AG09309 (cell line): ENCODE measurements around the gene PPP3CA.

Experiments used
- DNase-seq: peaks from one replicate; pipeline ENCODE4 v3.0.0-alpha.2; 2010; ENCODE audit warnings: low read depth
- H3K4me3 ChIP-seq: 2 replicates; pipeline ENCODE4 v1.5.1; 2011; ENCODE audit warnings: mild to moderate bottlenecking, low read depth, low read length, moderate library complexity; ENCODE audit not compliant: control insufficient read depth
- TF ChIP-seq, protein P1 (sequence below): IDR thresholded peaks from 2 replicates; pipeline ENCODE4 v1.5.1; 2011; ENCODE audit warnings: mild to moderate bottlenecking, low read depth, low read length, inconsistent platforms; ENCODE audit not compliant: insufficient read depth, control insufficient read depth; ENCODE audit errors: missing control alignments

PPP3CA gene

DNA sequence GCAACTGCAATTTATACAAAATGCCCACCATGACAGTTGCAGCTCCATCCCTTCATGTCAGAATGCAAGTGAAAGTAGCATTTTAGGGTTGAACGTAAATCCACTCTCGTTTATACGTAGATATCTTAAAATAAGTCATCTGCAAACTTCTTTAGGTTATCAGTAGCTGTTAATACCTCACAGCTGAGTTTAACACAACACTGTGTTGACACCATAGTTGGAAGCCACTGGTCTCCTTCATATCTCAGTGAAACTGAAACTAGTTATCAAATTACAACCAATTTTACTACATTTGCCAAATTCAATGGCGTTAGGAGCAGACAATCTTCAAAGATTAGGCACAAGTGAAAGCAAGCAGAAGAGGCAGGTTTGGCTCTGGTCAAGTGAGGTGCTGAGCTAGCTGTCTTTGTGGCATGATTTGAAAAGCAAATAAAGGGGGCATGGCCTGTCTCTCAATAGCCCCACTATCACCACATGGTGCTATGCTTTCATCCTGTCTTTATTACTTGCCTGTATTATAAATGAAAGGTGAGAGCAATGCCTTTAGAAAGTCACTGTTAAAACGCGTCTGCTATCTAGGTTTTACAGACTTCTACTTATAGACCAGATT, 12.3 kb downstream of the PPP3CA start:
- H3K4me3 ChIP-seq = no peak overlapping the region
- TF ChIP-seq, protein P1, sequence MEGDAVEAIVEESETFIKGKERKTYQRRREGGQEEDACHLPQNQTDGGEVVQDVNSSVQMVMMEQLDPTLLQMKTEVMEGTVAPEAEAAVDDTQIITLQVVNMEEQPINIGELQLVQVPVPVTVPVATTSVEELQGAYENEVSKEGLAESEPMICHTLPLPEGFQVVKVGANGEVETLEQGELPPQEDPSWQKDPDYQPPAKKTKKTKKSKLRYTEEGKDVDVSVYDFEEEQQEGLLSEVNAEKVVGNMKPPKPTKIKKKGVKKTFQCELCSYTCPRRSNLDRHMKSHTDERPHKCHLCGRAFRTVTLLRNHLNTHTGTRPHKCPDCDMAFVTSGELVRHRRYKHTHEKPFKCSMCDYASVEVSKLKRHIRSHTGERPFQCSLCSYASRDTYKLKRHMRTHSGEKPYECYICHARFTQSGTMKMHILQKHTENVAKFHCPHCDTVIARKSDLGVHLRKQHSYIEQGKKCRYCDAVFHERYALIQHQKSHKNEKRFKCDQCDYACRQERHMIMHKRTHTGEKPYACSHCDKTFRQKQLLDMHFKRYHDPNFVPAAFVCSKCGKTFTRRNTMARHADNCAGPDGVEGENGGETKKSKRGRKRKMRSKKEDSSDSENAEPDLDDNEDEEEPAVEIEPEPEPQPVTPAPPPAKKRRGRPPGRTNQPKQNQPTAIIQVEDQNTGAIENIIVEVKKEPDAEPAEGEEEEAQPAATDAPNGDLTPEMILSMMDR = no peak
- no peak for DNase-seq

DNA sequence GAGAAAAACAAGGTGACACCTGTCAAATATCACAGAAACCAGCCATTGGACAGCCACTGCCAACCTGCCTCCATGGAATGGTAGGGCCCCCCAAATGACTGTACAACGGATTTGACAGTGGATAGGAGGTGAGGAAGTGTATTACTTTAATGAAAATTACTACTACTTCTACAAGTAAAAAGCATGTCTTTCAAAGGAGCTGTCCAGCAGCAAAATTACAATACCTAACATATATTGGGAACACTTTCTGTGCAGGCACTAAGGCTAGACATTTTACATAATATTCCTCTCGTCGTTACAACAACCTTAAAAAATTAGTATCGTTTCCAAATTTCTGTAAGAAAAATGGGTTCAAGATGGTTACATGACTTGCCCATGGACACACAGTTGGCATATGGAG, 14.9 kb downstream of the PPP3CA start:
- no peak for DNase-seq
- TF ChIP-seq, protein P1 = no peak
- H3K4me3 ChIP-seq = no peak overlapping the region

DNA sequence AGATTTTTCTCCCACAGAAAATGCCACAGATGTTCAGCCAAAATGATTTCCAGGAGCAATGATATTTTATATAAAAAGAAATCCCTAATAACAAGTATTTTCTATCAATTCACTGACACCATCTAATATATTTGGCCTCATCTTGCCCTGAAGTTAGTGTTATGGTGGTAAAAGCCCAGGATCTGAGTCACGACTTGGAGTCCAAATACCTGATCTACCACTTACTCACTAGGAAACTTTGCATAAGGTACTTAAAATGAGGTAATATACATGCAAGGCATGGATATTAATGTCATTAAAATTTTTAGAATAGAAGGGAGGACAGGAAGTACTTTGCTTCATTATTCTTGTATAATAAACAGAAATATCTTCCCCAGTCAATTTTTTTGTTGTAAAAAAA, 16.3 kb downstream of the PPP3CA start:
- no peak overlapping the region for H3K4me3 ChIP-seq
- TF ChIP-seq, protein P1 = no peak
- DNase-seq = no peak

DNA sequence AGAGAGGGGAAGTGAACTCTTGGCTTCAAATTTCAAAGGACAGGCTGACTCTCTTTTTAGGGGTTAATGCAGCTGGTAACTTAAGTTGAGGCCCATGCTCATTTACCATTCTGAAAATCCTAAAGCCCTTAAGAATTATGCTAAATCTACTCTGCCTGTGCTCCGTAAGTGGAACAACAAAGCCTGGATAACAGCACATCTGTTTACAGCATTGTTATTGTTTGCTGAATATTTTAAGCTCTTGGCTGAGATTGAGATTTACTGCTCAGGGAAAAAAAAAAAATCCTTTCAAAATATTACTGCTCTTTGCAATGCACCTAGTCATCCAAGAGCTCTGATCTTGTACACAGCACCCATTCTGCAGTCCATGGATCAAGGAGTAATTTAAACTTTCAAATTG, 17.7 kb downstream of the PPP3CA start:
- no peak for DNase-seq
- no peak overlapping the region for H3K4me3 ChIP-seq
- TF ChIP-seq, protein P1 = no peak

DNA sequence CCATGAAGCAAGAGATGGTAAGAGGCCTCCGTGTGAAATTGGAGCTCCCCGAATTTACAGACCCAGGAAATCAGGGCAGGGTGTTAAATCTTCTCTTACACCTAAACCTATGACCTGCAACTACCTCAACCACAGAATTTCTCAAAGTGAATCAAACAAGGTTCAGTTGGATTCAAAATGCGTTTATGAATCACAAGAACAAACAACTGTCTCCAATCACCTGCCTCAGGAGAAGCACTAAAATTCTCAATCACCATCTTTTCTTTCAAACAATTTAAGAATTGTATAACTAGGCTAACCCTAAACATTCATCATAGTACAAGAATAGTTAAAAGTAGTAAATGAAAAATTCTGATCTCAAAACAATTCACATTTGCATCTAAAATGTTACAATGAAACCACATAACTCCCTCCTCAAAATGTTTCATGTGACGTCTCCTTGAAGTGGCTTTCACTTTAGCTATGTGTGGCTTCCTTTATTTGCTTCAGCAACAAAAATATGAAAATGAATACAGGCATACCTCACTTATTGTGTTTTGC, 19.2 kb downstream of the PPP3CA start:
- DNase-seq = no peak
- TF ChIP-seq, protein P1 = no peak
- H3K4me3 ChIP-seq = no peak overlapping the region

DNA sequence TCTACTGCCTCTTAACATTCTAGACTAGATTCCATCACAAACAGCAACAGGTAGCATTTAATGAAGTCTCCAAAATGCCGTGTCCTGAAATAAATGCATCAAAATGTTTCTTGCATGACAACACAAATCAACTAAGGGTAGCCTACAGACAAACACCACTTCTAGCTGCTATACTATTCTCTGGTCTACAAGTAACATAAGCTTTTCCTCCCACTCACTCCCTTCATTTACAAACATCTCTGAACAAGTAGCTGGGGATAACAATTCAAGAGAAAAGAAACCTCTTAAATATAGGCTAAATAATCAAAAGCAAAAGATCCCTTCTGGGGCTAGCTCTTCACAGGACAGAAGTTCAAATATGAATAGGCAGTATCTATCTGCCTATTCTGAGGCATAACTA, 20.8 kb downstream of the PPP3CA start:
- TF ChIP-seq, protein P1 = no peak
- no peak overlapping the region for H3K4me3 ChIP-seq
- DNase-seq = no peak

DNA sequence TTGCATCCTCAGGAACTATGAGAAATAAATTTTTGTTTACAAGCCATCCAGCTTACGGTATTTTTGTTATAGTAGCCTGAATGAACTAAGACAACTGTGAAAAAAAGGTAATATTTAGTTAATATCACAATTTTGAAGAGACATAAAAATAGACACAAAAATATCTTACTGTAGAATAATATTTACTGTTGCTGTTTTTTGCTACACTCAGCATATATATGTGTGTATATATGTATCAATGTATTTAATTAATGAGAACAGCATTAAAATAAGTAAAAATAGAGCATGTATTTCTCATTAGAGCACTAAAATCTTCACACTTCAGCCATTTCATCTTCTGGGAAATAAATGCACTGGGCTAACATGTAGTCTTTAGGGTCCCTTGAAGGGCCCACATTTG, 24.6 kb downstream of the PPP3CA start:
- TF ChIP-seq, protein P1 = no peak
- no peak overlapping the region for H3K4me3 ChIP-seq
- DNase-seq = no peak
